K562 (cell line): ENCODE results near the gene GAL3ST1. TPM values are rescaled to one million over a fixed set of nuclear protein-coding genes. Genes with fewer than 3 reads are reported as not detected.

Source experiments
- ARID2 ChIP-seq: fragments of 450-650 bp; IDR thresholded peaks from 2 replicates; pipeline ENCODE4 v1.6.1; 2017; ENCODE audit warnings: antibody characterized with exemption, mild to moderate bottlenecking
- CBX5 ChIP-seq: IDR thresholded peaks from 2 replicates; pipeline ENCODE4 v1.6.1; 2014; ENCODE audit warnings: low read depth, borderline replicate concordance
- EGR1 ChIP-seq: fragments of 450-650 bp; conservative IDR thresholded peaks from 2 replicates; pipeline ENCODE4 v1.6.1; 2017; ENCODE audit warnings: mild to moderate bottlenecking
- HNRNPLL ChIP-seq: fragments of 200-400 bp; formaldehyde crosslinking; IDR thresholded peaks from 2 replicates; pipeline ENCODE4 v1.6.1; 2017; ENCODE audit warnings: low read length, low read depth, mild to moderate bottlenecking; ENCODE audit not compliant: poor library complexity, severe bottlenecking
- MYC ChIP-seq, 2 experiments: fragments of 250-450 bp in 1 of 2; sonication (Bioruptor Pico) in 1 of 2; IDR thresholded peaks; 2 replicates each; pipeline versions ENCODE4 v1.5.1 to v1.6.1; 2012 to 2021; ENCODE audit warnings: low read depth in 2 of 2, borderline replicate concordance in 1 of 2, improper control_type of control experiment in 1 of 2, low read length in 1 of 2, mild to moderate bottlenecking in 1 of 2, moderate library complexity in 1 of 2
- PBX2 ChIP-seq, 2 experiments: IDR thresholded peaks in 1 of 2; conservative IDR thresholded peaks in 1 of 2; 2 replicates each; pipeline ENCODE4 v1.6.1; 2016; ENCODE audit warnings: low read depth in 2 of 2, mild to moderate bottlenecking in 1 of 2, missing compliant biosample characterization in 1 of 2, missing genetic modification characterization in 1 of 2, moderate library complexity in 1 of 2
- ZC3H8 ChIP-seq: fragments of 450-650 bp; IDR thresholded peaks from 2 replicates; pipeline ENCODE4 v1.6.1; 2017
- ZNF217 ChIP-seq: sonication (generic); formaldehyde crosslinking; IDR thresholded peaks from 2 replicates; pipeline ENCODE4 v1.8.0; 2022; ENCODE audit warnings: mild to moderate bottlenecking, missing genetic modification reagents
- ZNF318 ChIP-seq, 2 experiments: fragments of 450-650 bp; IDR thresholded peaks; 2 replicates each; pipeline ENCODE4 v1.6.1; 2016; ENCODE audit warnings: mild to moderate bottlenecking in 2 of 2, borderline replicate concordance in 1 of 2, low read depth in 1 of 2, moderate library complexity in 1 of 2
- polyA plus RNA-seq, 8 experiments: library from polyadenylated mRNA; depleted of rRNA in 4 of 8; stranded (reverse) in 5 of 8; unstranded in 3 of 8; fragments of >200 nt; fragmentation: Nextera tagmentation in 2 of 8; fragmentation: Illumina TruSeq in 1 of 8; extraction: Ambion mirVana in 2 of 8; extraction: Trizol in 1 of 8; gene quantifications; 2 replicates each; pipeline versions ENCODE4 v1.2.1 to v1.2.3, GENCODE V29; 2011 to 2014; ENCODE audit warnings: inconsistent platforms in 1 of 8, missing spikeins in 1 of 8
- total RNA-seq, 7 experiments: library from RNA; depleted of rRNA in 6 of 7; stranded (reverse); fragments of >200 nt in 6 of 7; fragmentation: Illumina TruSeq in 2 of 7; extraction: Trizol in 2 of 7; gene quantifications; 2 replicates each; pipeline versions ENCODE4 v1.2.1 to v1.2.3, GENCODE V29; 2011 to 2021; ENCODE audit warnings: low replicate concordance in 1 of 7
- TF ChIP-seq, protein P1 (sequence below): fragments of 450-650 bp; IDR thresholded peaks from 2 replicates; pipeline ENCODE4 v1.6.1; 2014; ENCODE audit warnings: low read depth, mild to moderate bottlenecking, moderate library complexity, borderline replicate concordance
- TF ChIP-seq, protein P2 (sequence below): fragments of 250-450 bp; sonication (Bioruptor Pico); IDR thresholded peaks from 2 replicates; pipeline ENCODE4 v1.8.0; 2021; ENCODE audit warnings: borderline replicate concordance, mild to moderate bottlenecking, moderate library complexity; ENCODE audit not compliant: poor library complexity, severe bottlenecking

Gene GAL3ST1
- total and polyA plus RNA-seq, 9 of the 15 experiments (the other 6 are each of a cell fraction or from before 2014, with no cell fraction given) = 0.03 to 1.9 (median 0.33) TPM; not detected in 1

DNA sequence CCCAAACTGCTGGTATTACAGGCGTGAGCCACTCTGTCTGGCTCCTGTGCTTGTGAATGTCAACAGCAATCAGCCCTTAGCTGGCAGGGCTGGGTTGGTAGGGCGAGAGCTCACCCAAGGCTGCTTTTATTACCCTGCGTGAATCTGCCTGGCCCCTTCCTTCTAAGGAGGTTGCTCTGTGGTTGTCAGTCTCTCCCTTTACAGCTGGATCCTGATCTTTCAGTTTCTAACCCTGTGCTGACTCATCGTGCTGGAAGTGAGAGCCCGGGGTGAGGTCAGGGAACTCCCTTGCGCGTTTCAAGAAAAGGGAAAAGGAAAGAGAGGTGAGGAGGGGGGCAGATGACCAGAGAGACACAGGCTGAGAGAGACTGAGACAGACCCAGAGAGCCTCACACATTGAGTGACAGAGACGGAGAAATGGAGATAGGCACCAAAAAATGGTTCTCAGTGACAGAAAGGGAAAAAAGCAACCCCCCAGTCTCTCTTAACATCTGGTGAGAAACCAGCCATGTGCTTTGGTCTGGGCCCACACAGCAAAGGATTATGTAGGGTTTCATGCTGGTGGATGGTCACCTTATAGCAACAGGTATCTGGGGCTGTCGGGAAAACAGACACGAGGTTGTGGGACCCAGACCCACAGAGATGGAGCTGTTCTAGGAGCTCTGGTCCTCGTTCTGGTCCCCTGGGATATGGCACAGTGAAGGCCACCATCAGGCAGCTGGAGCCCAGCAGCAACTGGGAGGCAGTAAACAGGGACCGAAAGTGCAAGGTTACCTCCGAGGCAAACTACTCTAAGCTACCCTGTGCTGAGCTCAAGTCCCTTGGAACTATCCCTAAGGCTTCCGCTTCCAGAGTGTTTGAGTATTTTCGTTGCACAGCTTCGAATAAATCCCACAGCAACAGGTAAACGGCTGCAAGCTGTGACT lies 35.1 kb upstream of the GAL3ST1 start (continued):
- TF ChIP-seq, protein P1, sequence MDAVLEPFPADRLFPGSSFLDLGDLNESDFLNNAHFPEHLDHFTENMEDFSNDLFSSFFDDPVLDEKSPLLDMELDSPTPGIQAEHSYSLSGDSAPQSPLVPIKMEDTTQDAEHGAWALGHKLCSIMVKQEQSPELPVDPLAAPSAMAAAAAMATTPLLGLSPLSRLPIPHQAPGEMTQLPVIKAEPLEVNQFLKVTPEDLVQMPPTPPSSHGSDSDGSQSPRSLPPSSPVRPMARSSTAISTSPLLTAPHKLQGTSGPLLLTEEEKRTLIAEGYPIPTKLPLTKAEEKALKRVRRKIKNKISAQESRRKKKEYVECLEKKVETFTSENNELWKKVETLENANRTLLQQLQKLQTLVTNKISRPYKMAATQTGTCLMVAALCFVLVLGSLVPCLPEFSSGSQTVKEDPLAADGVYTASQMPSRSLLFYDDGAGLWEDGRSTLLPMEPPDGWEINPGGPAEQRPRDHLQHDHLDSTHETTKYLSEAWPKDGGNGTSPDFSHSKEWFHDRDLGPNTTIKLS = peak; percentile 38; the same call in 1 of the 2 replicates
- TF ChIP-seq ZNF318 (IDR thresholded peaks at IDR 0.05; ENCODE audit: borderline replicate concordance in 1 of 2, low read depth in 1 of 2) = peak in 1 of 2 experiments; percentile 82; a peak in 1 of 4 replicates
- no peak for TF ChIP-seq ZNF217 (CRISPR knock-in tag)
- TF ChIP-seq MYC (IDR thresholded peaks at IDR 0.05; ENCODE audit: low read depth, low read length) = peak; percentile 60; the same call in 1 of the 2 replicates
- no peak for TF ChIP-seq MYC (CRISPR knock-in tag; IDR thresholded peaks at IDR 0.05; ENCODE audit: borderline replicate concordance, low read depth)
- TF ChIP-seq CBX5 = no peak
- no peak for TF ChIP-seq ARID2
- TF ChIP-seq, protein P2, sequence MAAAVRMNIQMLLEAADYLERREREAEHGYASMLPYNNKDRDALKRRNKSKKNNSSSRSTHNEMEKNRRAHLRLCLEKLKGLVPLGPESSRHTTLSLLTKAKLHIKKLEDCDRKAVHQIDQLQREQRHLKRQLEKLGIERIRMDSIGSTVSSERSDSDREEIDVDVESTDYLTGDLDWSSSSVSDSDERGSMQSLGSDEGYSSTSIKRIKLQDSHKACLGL (CRISPR knock-in tag) = no peak
- TF ChIP-seq EGR1 = no peak
- no peak for TF ChIP-seq PBX2 (CRISPR knock-in tag; IDR thresholded peaks at IDR 0.05; ENCODE audit: low read depth)
- TF ChIP-seq PBX2 (tag; conservative IDR thresholded peaks at IDR 0.05; ENCODE audit: low read depth) = no peak
- TF ChIP-seq ZC3H8 = no peak
- no peak for TF ChIP-seq HNRNPLL
